NB4 (cell line): ENCODE results near the gene TMEM232.

ENCODE experiments used
- DNase-seq: peaks from one replicate; pipeline ENCODE4 v3.0.0; 2010; ENCODE audit warnings: low read depth
- H3K4me3 ChIP-seq: one replicate; pipeline ENCODE4 v1.5.1; 2011; ENCODE audit warnings: mild to moderate bottlenecking, low read depth, low read length, moderate library complexity
- CTCF ChIP-seq: IDR thresholded peaks from one replicate; pipeline ENCODE4 v1.5.1; 2012; ENCODE audit warnings: low read depth, low read length
- MAX ChIP-seq: IDR thresholded peaks from 2 replicates; pipeline ENCODE4 v1.6.1; 2011; ENCODE audit warnings: low read depth, low read length
- MYC ChIP-seq: IDR thresholded peaks from 2 replicates; pipeline ENCODE4 v1.6.1; 2011; ENCODE audit warnings: low read depth, low read length
- POLR2A ChIP-seq: IDR thresholded peaks from 2 replicates; pipeline ENCODE4 v1.6.1; 2011; ENCODE audit warnings: mild to moderate bottlenecking; ENCODE audit not compliant: insufficient read length; ENCODE audit errors: extremely low read depth

TMEM232 gene

GRCh38 chr5:110512266-110512665 lies 214.2 kb downstream of the TMEM232 start:
- no peak for TF ChIP-seq CTCF
- TF ChIP-seq POLR2A: no peak
- TF ChIP-seq MYC: no peak
- TF ChIP-seq MAX: no peak
- H3K4me3 ChIP-seq: no peak overlapping the region
- DNase-seq: no peak

GRCh38 chr5:110510146-110510545 lies 216.3 kb downstream of the TMEM232 start:
- no peak for DNase-seq
- no peak overlapping the region for H3K4me3 ChIP-seq

GRCh38 chr5:110507972-110508371 lies 218.5 kb downstream of the TMEM232 start:
- DNase-seq: no peak
- no peak for TF ChIP-seq CTCF
- TF ChIP-seq POLR2A: no peak
- no peak for TF ChIP-seq MYC
- TF ChIP-seq MAX: no peak
- no peak overlapping the region for H3K4me3 ChIP-seq

More at GRCh38 chr5:110510146-110510545, 216.3 kb downstream of the TMEM232 start:
- TF ChIP-seq POLR2A (no peak), MYC (no peak), CTCF (no peak), MAX (no peak)

DNA sequence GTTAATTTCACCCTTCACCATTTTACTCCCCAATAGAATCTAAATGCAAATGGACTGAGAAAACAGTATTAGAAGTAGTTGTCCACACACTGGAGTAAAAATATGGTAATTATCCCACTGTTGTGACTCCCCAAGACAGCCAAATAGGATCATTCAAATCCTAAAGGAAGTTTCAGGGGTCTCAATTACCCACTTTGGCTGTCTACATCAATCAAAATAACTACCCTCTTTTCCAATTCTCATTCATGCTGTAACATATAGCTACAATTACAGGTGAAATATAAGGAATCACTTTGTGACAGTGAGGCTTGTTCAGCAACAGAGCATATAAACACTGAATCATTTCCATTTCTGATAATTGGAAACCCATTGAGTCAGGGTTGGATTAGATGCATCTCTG lies 220.1 kb downstream of the TMEM232 start:
- no peak for TF ChIP-seq CTCF
- no peak for TF ChIP-seq MYC
- no peak for TF ChIP-seq POLR2A
- no peak for TF ChIP-seq MAX
- DNase-seq: no peak

DNA sequence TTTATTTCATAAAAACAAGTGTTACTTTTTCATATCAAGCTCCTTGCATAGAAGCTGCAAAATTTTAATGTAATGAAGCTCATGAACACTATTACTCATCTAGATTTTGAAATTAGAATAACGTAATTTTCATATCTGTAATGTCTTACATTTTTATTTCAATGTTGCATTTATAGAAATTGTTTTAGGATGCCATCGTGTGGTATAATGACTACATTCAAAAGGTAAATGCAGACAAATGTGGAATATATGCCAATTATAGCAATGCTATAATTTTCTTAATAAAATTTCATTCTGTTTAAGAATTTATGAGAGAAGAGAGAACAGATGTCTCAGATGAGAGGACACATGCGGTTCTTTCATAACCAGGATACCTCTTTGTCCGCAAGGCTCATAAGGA lies 230.2 kb downstream of the TMEM232 start:
- TF ChIP-seq POLR2A: no peak
- no peak for TF ChIP-seq CTCF
- TF ChIP-seq MYC: no peak
- TF ChIP-seq MAX: no peak
- no peak for DNase-seq
- H3K4me3 ChIP-seq: no peak overlapping the region

More for the DNA sequence above, 220.1 kb downstream of the TMEM232 start:
- H3K4me3 ChIP-seq: no peak overlapping the region

- no peak overlapping the region for H3K4me3 ChIP-seq
These were observed 234.0 kb downstream of the TMEM232 start for GRCh38 chr5:110492446-110492845.

More at GRCh38 chr5:110492446-110492845, 234.0 kb downstream of the TMEM232 start:
- no peak for DNase-seq
- no peak for TF ChIP-seq MYC
- TF ChIP-seq CTCF: no peak
- no peak for TF ChIP-seq POLR2A
- TF ChIP-seq MAX: no peak
